GM23338 (cell line): ENCODE data around the gene YWHAB. TPM values are rescaled to one million over a fixed set of nuclear protein-coding genes. Genes with fewer than 3 reads are reported as not detected.

Experiments used
- ATAC-seq: fragments of 200-7000 bp; cut with Tn5 transposase; 3 replicates; pipeline ENCODE4 v1.9.1; 2020
- DNase-seq: peaks from one replicate; pipeline ENCODE4 v3.0.0-alpha.2; 2015; ENCODE audit warnings: low spot score
- H2AFZ ChIP-seq: fragments of 200-600 bp; sonication (generic); 2 replicates; pipeline ENCODE4 v1.8.0; 2016; ENCODE audit warnings: antibody characterized with exemption, mild to moderate bottlenecking, moderate library complexity
- H3F3A ChIP-seq: fragments of 200-600 bp; sonication (generic); replicated peaks from 2 replicates; pipeline ENCODE4 v1.8.0; 2017; ENCODE audit warnings: antibody characterized with exemption, mixed run types, low read depth
- H3K27ac ChIP-seq: fragments of 200-600 bp; sonication (generic); 2 replicates; pipeline ENCODE4 v1.6.1; 2016; ENCODE audit warnings: low read depth
- H3K27me3 ChIP-seq: fragments of 200-600 bp; sonication (generic); 2 replicates; pipeline ENCODE4 v1.8.0; 2016; ENCODE audit warnings: mild to moderate bottlenecking, mixed run types, moderate library complexity; ENCODE audit not compliant: insufficient read depth
- H3K36me3 ChIP-seq: fragments of 200-600 bp; sonication (generic); 2 replicates; pipeline ENCODE4 v1.8.0; 2016; ENCODE audit warnings: mild to moderate bottlenecking; ENCODE audit not compliant: insufficient read depth
- H3K4me1 ChIP-seq: fragments of 200-600 bp; sonication (generic); 2 replicates; pipeline ENCODE4 v1.8.0; 2016; ENCODE audit warnings: mild to moderate bottlenecking, moderate library complexity; ENCODE audit not compliant: insufficient read depth
- H3K4me2 ChIP-seq: fragments of 200-600 bp; sonication (generic); 2 replicates; pipeline ENCODE4 v1.7.1; 2017; ENCODE audit warnings: mixed run types
- H3K4me3 ChIP-seq: fragments of 200-600 bp; sonication (generic); 2 replicates; pipeline ENCODE4 v1.6.1; 2016; ENCODE audit warnings: mixed run types
- H3K79me2 ChIP-seq: fragments of 200-600 bp; sonication (generic); replicated peaks from 2 replicates; pipeline ENCODE4 v1.8.0; 2017; ENCODE audit warnings: mild to moderate bottlenecking; ENCODE audit not compliant: insufficient read depth
- H3K9me2 ChIP-seq: fragments of 200-600 bp; sonication (generic); 2 replicates; pipeline ENCODE4 v1.8.0; 2017; ENCODE audit not compliant: insufficient read depth
- H4K20me1 ChIP-seq: fragments of 200-600 bp; sonication (generic); replicated peaks from 2 replicates; pipeline ENCODE4 v1.8.0; 2017; ENCODE audit warnings: mild to moderate bottlenecking; ENCODE audit not compliant: insufficient read depth
- H3K27ac Mint-ChIP-seq: 2 replicates; pipeline ENCODE4 v1.8.0; 2020; ENCODE audit warnings: inconsistent platforms, mild to moderate bottlenecking, moderate library complexity, mixed read lengths
- H3K27me3 Mint-ChIP-seq: 3 replicates; pipeline ENCODE4 v1.8.0; 2022; ENCODE audit warnings: low read depth, mild to moderate bottlenecking, moderate library complexity, mixed read lengths, inconsistent platforms; ENCODE audit not compliant: insufficient read depth, poor library complexity
- H3K36me3 Mint-ChIP-seq: 3 replicates; pipeline ENCODE4 v1.8.0; 2021; ENCODE audit warnings: low read depth, mild to moderate bottlenecking, inconsistent platforms, moderate library complexity, mixed read lengths
- H3K4me1 Mint-ChIP-seq: 3 replicates; pipeline ENCODE4 v1.8.0; 2020; ENCODE audit warnings: mild to moderate bottlenecking, inconsistent platforms, mixed read lengths
- H3K4me3 Mint-ChIP-seq: 3 replicates; pipeline ENCODE4 v1.8.0; 2021; ENCODE audit warnings: moderate library complexity, mild to moderate bottlenecking, inconsistent platforms, mixed read lengths
- H3K9me3 Mint-ChIP-seq: 3 replicates; pipeline ENCODE4 v1.8.0; 2020; ENCODE audit warnings: moderate library complexity, mild to moderate bottlenecking, inconsistent platforms, mixed read lengths
- CREB1 ChIP-seq: fragments of 250-450 bp; sonication (Bioruptor Pico); IDR thresholded peaks from 2 replicates; pipeline ENCODE4 v1.5.0; 2020; ENCODE audit warnings: low read depth, mild to moderate bottlenecking, moderate library complexity
- EZH2 ChIP-seq: fragments of 200-600 bp; sonication (generic); IDR thresholded peaks from one replicate; pipeline ENCODE4 v1.8.0; 2017; ENCODE audit warnings: antibody characterized with exemption, mild to moderate bottlenecking, low read depth; ENCODE audit not compliant: unreplicated experiment
- EZH2phosphoT487 ChIP-seq: fragments of 200-600 bp; sonication (generic); IDR thresholded peaks from one replicate; pipeline ENCODE4 v1.8.1; 2018; ENCODE audit warnings: antibody characterized with exemption; ENCODE audit not compliant: unreplicated experiment
- NANOG ChIP-seq: IDR thresholded peaks from 2 replicates; pipeline ENCODE4 v1.6.1; 2016; ENCODE audit warnings: antibody characterized with exemption, borderline replicate concordance
- POLR2AphosphoS5 ChIP-seq: IDR thresholded peaks from 2 replicates; pipeline ENCODE4 v1.6.1; 2016; ENCODE audit warnings: antibody characterized with exemption, low read depth
- STAT1 ChIP-seq: IDR thresholded peaks from one replicate; pipeline ENCODE4 v1.6.1; 2016; ENCODE audit warnings: antibody characterized with exemption; ENCODE audit not compliant: unreplicated experiment
- ZNF114 ChIP-seq: fragments of 250-450 bp; sonication (Bioruptor Pico); IDR thresholded peaks from 2 replicates; pipeline ENCODE4 v1.5.0; 2020; ENCODE audit warnings: mild to moderate bottlenecking, moderate library complexity
- polyA plus RNA-seq: library from polyadenylated mRNA; unstranded; fragments of >200 nt; fragmentation: Nextera tagmentation; extraction: Ambion mirVana; gene quantifications from 2 replicates; pipeline ENCODE4 v1.2.1, GENCODE V29; 2016
- total RNA-seq: library from RNA; depleted of rRNA; stranded (reverse); fragments of >200 nt; shearing (Covaris generic); gene quantifications from 2 replicates; pipeline ENCODE4 v1.2.3, GENCODE V29; 2014
- TF ChIP-seq, protein P1 (sequence below): IDR thresholded peaks from one replicate; pipeline ENCODE4 v1.6.1; 2018; ENCODE audit warnings: antibody characterized with exemption; ENCODE audit not compliant: unreplicated experiment
- TF ChIP-seq, protein P2 (sequence below): fragments of 250-450 bp; sonication (Bioruptor Pico); IDR thresholded peaks from 2 replicates; pipeline ENCODE4 v1.5.0; 2020; ENCODE audit warnings: mild to moderate bottlenecking, moderate library complexity

YWHAB gene
- total and polyA plus RNA-seq, 2 experiments from 2014 or later, result 121 to 519 TPM

DNA sequence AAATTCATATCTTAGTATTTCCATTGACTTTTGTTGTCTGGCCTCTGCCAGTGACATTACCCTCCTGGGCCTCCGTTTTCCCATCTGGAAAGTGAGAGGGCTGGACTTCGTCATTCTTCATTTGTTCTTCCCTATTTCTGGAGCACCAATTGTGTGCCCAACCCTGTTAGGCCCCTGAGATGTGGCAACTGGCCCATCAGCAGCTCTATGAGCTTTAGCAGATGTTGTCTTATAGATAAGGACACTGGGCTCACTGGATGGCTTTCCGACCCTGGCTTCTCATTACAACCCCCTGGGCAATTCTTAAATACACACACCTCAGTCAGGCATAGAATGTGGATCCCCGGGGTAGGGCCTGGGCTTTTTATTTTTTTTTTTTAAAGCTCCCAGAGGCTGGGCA lies 39.0 kb downstream of the YWHAB start (continued):
- TF ChIP-seq, protein P1, sequence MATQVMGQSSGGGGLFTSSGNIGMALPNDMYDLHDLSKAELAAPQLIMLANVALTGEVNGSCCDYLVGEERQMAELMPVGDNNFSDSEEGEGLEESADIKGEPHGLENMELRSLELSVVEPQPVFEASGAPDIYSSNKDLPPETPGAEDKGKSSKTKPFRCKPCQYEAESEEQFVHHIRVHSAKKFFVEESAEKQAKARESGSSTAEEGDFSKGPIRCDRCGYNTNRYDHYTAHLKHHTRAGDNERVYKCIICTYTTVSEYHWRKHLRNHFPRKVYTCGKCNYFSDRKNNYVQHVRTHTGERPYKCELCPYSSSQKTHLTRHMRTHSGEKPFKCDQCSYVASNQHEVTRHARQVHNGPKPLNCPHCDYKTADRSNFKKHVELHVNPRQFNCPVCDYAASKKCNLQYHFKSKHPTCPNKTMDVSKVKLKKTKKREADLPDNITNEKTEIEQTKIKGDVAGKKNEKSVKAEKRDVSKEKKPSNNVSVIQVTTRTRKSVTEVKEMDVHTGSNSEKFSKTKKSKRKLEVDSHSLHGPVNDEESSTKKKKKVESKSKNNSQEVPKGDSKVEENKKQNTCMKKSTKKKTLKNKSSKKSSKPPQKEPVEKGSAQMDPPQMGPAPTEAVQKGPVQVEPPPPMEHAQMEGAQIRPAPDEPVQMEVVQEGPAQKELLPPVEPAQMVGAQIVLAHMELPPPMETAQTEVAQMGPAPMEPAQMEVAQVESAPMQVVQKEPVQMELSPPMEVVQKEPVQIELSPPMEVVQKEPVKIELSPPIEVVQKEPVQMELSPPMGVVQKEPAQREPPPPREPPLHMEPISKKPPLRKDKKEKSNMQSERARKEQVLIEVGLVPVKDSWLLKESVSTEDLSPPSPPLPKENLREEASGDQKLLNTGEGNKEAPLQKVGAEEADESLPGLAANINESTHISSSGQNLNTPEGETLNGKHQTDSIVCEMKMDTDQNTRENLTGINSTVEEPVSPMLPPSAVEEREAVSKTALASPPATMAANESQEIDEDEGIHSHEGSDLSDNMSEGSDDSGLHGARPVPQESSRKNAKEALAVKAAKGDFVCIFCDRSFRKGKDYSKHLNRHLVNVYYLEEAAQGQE, result no peak

DNA sequence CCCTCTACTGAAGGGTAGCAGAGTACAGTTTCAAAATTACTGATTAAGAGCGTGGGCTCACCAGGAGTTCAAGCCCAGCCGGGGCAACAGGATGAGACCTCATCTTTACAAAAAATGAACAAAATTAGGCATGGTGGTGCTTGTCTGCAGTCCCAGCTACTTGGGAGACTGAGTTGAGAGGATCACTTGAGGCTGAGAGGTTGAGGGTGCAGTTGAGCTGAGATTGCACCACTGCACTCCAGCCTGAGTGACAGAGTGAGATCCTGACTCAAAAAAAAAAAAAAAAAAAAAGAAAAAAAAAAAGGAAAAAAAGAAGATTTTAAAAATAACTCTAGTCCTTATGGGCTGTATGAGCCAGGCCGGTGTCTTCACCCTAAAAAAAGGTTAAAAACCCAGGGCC lies 43.1 kb downstream of the YWHAB start:
- no peak for TF ChIP-seq ZNF114
- TF ChIP-seq NANOG, result no peak
- no peak for TF ChIP-seq EZH2
- TF ChIP-seq, protein P1, result no peak
- TF ChIP-seq STAT1, result no peak
- TF ChIP-seq POLR2AphosphoS5, result no peak
- no peak for TF ChIP-seq CREB1 (CRISPR knock-in tag)
- no peak for TF ChIP-seq EZH2phosphoT487
- TF ChIP-seq, protein P2, sequence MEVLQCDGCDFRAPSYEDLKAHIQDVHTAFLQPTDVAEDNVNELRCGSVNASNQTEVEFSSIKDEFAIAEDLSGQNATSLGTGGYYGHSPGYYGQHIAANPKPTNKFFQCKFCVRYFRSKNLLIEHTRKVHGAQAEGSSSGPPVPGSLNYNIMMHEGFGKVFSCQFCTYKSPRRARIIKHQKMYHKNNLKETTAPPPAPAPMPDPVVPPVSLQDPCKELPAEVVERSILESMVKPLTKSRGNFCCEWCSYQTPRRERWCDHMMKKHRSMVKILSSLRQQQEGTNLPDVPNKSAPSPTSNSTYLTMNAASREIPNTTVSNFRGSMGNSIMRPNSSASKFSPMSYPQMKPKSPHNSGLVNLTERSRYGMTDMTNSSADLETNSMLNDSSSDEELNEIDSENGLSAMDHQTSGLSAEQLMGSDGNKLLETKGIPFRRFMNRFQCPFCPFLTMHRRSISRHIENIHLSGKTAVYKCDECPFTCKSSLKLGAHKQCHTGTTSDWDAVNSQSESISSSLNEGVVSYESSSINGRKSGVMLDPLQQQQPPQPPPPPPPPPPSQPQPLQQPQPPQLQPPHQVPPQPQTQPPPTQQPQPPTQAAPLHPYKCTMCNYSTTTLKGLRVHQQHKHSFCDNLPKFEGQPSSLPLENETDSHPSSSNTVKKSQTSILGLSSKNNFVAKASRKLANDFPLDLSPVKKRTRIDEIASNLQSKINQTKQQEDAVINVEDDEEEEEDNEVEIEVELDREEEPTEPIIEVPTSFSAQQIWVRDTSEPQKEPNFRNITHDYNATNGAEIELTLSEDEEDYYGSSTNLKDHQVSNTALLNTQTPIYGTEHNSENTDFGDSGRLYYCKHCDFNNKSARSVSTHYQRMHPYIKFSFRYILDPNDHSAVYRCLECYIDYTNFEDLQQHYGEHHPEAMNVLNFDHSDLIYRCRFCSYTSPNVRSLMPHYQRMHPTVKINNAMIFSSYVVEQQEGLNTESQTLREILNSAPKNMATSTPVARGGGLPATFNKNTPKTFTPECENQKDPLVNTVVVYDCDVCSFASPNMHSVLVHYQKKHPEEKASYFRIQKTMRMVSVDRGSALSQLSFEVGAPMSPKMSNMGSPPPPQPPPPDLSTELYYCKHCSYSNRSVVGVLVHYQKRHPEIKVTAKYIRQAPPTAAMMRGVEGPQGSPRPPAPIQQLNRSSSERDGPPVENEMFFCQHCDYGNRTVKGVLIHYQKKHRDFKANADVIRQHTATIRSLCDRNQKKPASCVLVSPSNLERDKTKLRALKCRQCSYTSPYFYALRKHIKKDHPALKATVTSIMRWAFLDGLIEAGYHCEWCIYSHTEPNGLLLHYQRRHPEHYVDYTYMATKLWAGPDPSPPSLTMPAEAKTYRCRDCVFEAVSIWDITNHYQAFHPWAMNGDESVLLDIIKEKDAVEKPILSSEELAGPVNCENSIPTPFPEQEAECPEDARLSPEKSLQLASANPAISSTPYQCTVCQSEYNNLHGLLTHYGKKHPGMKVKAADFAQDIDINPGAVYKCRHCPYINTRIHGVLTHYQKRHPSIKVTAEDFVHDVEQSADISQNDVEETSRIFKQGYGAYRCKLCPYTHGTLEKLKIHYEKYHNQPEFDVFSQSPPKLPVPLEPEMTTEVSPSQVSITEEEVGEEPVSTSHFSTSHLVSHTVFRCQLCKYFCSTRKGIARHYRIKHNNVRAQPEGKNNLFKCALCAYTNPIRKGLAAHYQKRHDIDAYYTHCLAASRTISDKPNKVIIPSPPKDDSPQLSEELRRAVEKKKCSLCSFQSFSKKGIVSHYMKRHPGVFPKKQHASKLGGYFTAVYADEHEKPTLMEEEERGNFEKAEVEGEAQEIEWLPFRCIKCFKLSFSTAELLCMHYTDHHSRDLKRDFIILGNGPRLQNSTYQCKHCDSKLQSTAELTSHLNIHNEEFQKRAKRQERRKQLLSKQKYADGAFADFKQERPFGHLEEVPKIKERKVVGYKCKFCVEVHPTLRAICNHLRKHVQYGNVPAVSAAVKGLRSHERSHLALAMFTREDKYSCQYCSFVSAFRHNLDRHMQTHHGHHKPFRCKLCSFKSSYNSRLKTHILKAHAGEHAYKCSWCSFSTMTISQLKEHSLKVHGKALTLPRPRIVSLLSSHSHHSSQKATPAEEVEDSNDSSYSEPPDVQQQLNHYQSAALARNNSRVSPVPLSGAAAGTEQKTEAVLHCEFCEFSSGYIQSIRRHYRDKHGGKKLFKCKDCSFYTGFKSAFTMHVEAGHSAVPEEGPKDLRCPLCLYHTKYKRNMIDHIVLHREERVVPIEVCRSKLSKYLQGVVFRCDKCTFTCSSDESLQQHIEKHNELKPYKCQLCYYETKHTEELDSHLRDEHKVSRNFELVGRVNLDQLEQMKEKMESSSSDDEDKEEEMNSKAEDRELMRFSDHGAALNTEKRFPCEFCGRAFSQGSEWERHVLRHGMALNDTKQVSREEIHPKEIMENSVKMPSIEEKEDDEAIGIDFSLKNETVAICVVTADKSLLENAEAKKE (CRISPR knock-in tag), result no peak
- Histone ChIP-seq H3K27me3 (no peaks in the 10 kb centered on the region), H3K4me2 (no peak overlapping the region), H3K9me2 (no peaks in the 10 kb centered on the region), H3K4me1 (no peaks in the 10 kb centered on the region), H3K4me3 (no peak overlapping the region), H4K20me1 (peaks cover 3% of the 10 kb centered on the region; the same call in 1 of the 2 replicates), H3K79me2 (no peaks in the 10 kb centered on the region), H3K36me3 (peaks cover 21% of the 10 kb centered on the region; the same call in 1 of the 2 replicates), H2AFZ (no peak overlapping the region), H3F3A (no peaks in the 10 kb centered on the region), H3K27ac (no peak overlapping the region)
- DNase-seq (no peak), ATAC-seq (no peak)
- H3K4me1 Mint-ChIP-seq, result peaks cover 6% of the 10 kb centered on the region; the same call in 2 of the 3 replicates
- peaks cover 39% of the 10 kb centered on the region for H3K36me3 Mint-ChIP-seq
- H3K9me3 Mint-ChIP-seq, result no peaks in the 10 kb centered on the region
- peaks cover 17% of the 10 kb centered on the region for H3K27me3 Mint-ChIP-seq
- no peak overlapping the region for H3K27ac Mint-ChIP-seq
- H3K4me3 Mint-ChIP-seq, result no peak overlapping the region
